Activated T-cell treated with anti-CD3 and anti-CD28 coated beads, Interleukin-2, amount 50 U/mL, for 48 hours (primary cell): Measurements from ENCODE around the gene VGLL4.

ENCODE experiments used
- DNase-seq, 2 experiments: peaks; one replicate each; pipeline ENCODE4 v3.0.0-alpha.2; 2020

The VGLL4 gene

DNA sequence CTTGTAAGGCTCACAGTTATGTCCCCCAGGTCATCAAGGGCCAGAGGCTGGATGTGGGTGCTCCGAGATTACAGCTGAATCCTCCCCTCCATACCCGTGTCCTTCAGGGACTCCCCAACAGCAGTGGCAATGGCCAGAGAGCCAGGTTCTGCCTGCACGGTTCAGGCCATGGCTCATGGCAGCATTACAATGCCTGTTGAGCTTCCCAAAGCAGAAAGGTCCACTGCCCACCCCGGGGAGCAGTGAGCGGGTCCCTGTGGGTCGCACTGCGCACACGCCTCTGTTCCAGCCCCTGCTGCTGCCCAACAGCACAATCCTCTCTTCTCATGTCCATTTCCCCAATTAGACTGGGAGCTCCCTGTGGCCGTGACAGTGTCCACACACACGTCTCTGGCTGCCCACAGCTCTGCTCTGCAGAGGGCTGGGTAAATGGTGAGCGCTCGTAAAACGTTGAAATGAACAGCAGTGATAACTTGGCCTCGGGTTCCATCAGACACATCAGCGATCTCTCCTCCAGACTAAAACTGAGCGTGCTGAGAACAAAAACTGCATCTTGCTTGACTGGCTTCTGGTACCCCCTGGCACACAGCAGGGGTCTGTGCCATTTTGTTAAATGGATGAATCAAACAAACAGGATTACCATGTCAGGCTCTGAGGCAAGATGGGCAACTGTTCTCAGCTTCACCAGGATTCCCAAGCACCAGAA is 80.4 kb downstream of the VGLL4 start:
- no peak for DNase-seq

DNA sequence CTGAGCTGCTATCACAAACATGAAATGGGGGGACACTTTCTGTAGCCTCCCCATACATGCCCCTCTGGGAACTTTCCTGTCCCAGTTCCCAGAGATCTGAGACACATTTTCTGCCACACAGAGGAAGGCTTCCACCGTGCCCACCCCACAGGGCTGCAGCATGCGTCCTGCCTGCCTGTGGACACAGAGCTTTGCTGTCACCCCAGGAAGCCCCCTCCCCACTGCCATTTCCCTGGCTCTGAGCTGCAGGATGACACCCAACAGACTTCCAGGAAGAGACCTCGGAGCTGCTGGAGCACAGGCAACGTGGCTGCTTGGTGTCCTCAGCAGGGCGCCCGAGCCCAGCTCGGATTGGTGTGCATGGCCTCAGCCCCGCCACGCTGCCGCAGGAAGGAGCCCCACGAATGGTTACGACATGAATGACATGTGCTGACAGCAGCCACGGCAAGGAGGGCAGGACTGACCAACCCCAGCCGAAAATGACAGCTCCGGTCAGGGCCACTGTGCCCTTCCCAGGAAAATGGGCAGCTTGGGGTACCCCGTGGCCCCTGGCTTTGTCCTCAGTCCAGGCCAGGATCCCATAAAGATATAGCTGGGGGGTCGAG is 81.3 kb downstream of the VGLL4 start:
- no peak for DNase-seq

DNA sequence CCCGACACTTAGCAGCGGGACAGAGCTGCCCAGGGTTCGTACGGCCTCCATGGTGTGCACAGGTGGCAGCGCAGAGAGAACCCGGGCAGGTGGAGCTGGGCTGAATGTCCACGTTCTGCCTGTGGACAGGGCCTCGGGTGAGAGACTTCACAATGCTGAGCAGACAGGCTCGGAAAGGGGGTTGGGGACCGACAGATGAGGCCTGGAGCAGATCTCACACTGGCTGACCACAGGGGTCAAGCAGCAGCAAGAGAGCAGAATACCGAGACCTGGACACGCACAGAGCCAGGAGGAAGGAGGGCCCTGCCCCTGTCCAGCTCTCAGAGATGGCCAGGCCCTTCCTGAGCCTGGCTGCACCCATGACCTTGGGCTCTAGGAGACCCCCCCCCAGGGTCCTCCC is 83.0 kb downstream of the VGLL4 start:
- no peak for DNase-seq

DNA sequence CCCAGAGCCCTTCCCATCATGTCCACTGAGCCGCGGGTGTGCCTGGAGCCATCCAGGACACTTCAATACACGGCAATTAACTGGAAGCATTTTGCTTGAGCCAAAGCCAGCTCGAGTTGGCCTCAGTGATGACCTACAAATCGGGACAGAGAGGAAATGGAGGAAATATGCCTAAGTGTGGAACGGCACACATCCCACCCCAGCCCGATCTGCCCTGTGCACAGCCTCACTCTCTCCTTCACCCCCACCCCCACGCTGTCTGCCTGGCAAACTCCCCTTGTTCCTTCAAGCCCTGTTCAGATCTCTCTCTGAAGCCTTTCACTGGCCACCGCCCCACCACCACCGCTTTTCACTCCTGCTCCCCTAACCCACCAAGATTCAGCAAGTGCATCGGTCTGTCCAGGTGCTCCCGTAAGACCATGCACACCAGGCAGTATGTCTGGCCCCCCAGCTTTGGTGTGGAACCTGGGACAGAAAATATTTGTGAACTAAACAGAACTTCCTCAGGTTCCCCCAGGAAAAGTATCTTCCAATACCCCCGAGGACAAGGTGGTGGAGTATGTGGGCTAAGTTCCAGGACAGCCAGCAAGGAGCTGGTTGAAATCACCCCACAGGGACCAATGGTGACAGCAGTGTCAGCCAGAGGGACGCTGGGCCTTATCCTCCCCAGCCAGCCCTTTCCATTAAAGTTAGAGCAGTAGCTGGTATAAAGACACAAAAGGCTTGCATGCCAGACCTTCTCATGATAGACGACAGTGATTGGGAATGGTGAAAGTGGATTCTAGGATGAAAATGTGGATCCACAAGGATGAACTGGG is 83.7 kb downstream of the VGLL4 start:
- no peak for DNase-seq

DNA sequence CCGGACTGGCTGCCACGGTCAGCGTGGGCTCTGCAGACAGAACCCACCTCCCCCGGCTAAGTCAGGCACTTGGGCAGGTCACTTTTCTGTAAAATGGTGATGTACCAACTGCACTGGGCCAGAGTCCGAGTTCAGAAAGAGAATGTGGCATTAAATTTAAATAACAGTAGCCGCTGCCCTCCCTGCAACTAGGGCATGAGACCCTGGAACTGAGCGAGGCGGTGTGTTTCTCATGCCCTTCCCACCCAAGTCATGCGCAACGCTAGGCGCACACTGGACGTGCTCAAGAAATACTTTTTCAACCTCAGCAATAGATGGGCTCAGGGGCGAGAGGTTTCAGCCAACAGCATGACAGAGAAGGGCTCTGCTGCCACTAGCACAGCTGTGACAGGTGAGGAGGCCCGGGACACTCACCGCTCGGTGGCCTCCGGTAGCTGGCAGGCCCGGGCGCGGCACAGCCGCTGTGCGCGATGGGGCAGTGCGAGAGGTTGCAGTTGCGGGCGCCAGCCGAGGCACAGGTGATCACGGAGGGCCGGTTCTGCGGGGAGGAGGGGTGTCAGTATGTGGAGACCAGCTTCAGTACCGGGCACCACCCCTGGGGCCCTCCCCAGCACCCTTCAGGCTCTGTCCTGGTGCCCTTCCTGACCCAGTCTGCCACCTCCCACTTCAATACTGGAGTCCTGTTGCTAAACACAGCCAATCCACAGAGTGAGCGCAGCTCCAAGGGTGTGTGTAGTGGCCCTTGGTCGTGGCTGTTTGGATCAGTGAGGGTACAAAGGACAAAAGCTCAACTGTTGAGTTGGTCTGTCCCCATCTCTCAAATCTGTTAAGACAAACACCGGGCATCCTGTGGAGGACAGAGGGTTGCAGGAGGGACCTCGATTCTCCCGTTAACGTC is 84.5 kb downstream of the VGLL4 start:
- no peak for DNase-seq

DNA sequence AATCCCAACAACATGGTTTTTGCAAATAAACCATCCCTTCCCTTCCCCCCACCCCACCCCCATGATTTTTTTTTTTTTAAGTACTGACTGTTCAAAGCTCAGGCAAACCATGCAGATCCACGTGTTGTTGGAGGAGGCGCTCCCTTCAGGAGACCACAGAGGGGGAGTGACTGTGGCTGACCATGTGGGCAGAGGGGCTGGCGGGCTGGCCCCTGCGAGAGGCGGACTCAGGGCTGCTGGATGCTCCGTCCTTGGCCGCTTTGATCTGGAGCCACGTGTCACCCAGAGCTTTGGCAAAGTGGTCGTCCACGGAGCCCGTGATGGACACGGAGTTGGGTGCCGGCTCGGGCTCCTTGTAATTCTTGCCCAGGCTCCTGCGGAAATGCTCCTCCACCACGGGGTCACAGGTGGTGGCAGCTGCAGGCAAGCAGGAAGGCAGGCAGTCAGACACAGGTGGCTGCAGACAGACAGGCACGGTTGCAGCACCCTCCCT is 85.3 kb downstream of the VGLL4 start:
- DNase-seq, result no peak

DNA sequence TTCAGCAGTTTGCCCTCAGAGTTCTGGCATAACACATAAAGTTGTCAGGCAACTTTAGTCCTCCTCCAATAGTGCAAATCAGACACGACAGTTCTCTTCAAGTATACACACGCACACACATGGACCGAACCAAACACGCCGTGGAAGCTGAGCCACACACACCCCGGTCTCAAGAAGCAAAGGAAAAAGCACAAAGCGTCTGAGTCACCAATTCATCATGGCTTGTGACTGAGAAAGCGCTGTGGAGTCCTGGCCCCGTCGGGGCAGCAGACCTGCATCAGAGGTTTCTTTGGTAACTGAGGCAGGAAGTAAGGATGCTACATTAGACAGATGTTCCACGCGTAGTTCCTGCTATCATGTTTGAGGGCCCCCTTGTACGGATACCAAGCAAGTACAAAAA is 85.7 kb downstream of the VGLL4 start:
- DNase-seq, result peak; percentile 31 to 49

DNA sequence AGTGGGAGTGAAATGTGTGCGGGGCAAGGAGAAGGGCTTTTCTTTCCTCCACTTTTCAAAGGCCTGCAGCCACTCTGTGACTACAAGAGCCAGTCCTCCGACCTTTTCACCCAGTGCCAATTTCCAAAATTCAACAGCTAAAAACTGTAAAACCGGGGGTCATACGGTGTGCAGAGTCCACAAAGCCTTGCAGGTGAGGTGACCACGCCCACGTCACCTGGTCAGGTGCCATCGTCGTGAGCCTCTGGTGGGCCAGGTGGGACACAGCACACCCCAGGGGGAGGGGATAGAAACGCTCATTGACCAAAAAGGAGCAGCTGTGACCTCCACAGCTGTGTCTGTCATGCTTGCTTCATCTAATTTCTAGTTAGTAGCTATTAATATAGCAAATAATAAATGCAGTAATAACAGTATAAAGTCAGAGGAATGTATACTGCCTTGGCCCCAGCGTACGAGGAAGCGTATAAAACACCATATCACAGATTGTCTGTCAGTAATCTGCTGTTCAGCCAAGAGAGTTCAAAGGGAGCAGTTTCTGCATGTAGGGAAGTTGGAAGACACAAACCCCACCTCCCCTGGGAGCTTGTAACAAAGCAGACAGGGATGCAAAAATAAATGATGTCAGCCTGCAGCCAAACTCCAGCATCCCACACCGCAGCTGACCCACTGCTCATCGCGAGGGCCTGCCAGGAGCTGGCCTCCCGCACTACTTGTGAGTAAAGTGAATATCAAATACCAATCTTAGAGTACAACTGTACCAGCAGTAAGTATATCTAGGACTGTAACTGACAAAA is 86.7 kb downstream of the VGLL4 start:
- DNase-seq, result no peak

DNA sequence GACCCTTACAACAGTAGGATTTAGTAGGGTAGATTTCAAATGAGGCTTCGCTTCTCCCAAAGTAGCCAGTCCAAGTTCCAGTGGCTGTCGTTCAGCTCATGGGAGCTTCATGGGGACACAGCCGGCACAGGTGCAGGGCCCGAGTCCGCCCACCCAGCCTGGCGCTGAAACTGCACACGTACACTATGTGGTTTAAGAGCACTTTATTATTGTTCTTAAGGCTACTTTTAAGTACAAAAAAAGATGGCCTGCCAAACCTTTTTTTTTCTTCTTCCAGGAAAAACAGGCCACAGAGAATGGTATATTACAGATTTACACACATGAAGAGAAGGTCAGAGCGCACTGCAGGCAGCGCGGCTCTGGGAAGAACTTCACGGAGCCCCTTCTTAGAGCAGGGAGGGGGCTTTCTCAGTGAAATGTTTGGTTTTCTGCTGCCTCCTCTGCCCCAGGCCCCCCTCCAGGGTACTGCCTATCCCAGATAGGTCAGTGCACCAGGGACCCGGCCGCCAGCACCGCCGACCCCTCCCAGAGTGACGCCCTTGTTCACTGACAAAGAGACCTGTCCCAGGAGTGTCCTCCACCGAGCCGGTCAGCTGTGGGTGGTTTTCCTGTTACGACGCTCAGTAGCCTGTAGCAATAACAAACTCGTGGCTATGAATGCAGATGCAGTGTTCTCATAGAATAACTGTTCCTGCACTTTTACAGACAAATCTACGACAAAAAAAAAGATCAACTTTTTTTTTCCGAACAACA is 87.7 kb downstream of the VGLL4 start:
- no peak for DNase-seq

DNA sequence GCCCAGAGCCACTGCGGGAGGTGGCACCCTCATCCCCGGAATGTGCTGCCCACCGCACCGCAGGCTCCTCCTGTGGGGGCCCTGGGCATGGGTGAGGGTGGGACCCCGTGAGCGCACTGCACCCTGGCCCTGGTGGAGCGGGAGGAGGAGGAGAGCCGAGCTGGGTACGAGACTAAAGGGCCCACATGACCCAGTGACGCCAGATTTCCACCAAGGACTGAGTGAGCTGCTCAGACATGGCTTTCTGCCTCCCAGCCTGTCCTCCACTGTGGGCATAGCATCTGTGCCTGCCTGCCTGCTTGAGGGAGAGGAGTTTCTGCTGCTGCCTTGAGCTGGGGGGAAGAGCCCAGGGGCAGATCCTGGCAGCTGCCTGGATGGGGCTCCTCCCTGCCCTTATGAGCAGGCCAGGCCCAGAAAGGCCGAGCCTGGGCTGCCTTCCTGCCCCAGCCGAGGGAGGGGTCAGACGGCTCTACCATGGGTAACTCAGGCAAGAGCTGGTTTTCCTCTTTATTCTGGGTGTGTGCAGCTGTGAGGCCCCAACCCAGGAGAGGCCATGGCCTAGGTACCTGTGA is 88.4 kb downstream of the VGLL4 start:
- DNase-seq, result no peak

DNA sequence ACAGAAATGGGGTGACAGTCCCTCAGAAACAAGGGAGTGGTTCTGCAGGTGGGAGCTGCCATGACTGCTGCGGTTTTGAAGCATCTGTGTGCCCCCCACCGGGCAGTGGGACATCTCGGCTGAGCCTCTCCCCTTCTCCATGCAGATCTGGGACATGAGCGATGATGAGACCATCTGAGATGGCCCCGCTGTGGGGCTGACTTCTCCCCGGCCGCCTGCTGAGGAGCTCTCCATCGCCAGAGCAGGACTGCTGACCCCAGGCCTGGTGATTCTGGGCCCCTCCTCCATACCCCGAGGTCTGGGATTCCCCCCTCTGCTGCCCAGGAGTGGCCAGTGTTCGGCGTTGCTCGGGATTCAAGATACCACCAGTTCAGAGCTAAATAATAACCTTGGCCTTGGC is 89.0 kb downstream of the VGLL4 start:
- DNase-seq, result no peak

DNA sequence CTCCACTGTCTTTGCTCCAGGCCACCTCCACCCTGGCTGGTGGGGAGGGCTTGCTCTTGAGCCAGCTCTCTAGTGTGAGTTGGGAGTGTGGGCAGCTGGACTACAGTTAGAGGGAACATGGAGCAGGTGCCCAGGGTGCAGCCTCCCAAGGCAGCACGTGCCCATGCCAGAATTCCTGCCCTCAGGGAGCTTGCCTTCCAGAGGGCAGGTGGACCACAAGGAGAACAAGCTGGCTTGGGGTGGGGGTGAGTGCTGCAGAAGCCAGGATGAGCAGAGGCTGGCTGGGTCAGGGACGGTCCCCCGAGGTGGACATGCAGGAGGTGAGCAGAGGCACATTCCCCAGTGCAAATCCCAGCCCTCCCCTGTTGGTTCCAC is 89.5 kb downstream of the VGLL4 start:
- no peak for DNase-seq

DNA sequence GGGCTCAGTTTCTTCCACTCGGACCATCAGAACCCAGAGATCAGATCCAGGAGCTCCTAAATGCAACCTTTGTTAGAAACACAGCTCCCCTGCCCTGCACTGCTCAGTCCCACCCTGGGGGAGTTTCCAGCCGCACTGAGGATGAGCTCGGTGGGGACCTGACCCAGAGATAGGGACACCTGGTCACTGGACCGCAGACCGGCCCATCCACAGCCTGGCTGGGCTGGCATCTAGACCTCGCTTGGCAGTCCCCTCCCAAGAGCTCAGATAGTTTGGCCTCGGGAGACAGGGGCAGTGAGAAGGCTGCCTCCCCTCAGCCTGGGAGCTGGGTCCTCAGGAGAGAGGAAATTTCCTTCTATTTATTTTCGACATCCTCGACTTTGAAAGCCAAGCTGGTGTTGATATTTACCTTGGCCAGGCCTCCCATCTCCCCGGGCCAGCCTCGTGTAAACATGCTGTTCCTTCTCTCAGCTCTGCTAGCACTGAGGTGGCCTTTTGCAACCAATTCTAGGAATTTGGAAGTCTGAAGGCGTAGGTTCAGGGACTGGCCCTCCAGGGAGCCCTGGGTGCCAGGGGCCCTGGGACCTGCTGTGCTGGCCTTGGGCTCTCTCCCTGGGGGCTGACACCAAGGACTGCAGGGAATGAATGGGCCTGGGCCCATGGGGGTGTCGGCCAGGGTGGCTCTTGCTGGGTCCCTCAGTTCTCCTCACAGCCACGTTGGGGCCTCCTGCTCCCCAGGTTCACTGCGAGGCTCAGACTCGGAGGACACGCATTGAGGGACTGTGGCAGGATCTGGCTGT is 90.1 kb downstream of the VGLL4 start:
- DNase-seq, result no peak

DNA sequence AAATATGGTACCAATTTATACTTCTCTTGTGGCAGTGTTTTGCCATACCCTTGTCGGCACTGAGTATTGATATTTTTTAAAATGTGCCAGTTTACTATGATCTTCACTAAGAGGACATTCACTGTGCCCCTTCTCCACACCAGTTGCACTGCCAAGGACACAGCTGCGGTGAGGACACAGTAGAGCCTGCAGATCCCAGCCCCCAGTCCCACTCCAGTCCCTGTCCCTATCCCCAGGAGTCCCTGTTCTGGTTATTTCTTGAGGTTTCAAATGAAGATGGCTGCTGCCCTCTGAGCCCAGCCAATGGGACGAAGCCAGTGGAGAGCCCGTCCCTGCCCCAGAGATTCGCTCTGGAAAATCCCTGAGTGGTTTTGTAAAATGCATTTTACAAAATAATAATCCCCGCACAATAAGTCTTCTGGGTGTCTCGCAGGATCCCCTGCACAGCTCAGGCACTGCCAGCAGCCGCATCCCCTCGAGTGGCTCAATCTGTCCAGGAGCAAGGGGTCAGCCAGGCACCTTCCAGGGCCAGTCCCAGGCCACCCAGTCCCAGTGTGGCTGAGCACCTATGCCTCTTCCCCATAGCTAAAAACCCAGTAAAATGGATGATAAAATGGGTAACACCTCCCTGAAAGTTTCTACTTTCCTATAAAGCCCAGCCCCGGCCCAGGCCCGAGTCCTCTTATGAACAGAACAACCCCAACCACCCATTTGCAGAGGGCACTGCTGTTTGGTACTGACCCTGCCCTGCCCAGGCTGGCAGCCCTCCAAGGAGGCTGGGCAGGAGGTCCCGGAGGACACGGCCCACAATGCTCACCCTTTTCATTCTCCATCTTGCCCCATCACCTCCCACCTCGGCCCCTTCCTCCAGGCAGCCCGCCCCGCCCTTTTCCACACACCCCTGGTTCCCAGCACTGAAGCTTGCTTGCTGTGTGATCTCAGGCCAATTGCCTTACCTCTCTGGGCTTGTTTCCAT is 91.1 kb downstream of the VGLL4 start:
- DNase-seq, result no peak

DNA sequence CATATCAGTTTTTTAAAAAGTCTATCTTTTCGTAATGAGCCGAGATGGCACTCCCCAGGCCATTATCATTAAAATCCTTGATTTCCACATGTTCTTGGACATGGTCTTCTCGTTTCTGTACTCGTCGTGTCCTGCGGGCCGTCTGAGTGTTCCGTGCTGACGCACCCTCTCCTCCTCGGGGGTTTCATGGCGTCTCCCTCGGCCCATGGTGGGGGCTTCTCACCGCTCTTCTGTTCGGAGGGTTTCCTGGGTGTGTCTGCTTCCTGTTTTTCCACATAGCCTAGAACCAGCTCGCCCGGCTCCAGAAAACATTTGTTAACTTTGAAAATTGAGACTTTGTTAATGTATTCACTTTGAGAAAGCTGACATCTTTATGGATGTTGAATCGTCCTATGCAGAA is 92.7 kb downstream of the VGLL4 start:
- DNase-seq, result no peak

DNA sequence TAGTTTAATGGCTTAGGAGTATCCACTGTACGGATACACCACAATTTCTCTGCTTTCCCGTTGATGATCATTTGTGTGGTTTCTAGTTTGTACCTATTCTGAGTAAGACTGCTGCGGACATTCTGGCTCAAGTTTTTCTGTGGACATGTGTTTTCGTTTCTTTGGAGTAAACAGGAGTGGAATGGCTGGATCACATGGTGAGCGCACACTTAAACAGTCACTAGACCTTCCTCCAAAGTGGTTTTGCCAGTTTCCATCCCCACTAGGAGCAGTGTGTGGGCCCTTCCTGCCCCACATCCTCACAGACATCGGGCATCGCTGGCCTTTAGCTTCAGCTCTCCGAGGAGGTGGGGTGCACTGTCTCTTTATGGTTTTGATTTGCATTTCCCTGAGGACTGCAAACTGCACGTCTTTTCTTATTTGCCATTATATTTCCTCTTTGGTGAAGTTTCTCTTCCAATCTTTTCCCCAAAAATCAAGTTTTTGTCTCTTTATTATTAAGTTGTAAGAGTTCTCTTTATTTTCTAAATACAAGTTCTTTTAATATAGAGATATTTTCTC is 94.1 kb downstream of the VGLL4 start:
- no peak for DNase-seq

DNA sequence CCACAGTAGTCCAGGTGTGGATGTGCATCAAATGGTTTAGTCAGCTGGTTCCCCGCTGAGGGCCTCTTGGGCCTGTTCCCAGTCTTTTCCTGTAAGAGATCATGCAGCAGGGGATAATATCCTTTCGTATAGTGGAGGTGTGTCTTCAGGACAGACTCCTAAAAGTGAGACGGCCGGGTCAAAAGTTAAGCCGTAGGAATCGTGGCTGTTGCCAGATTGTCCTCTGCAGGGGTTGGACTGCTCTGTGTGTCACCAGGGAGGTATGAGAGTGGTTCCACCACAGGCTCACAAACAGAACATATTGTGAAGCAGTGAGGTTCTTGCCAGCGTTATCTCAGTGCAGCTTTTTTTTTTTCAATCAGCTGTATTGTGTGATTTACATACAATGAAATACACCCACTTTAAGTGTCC is 95.0 kb downstream of the VGLL4 start:
- DNase-seq, result no peak

DNA sequence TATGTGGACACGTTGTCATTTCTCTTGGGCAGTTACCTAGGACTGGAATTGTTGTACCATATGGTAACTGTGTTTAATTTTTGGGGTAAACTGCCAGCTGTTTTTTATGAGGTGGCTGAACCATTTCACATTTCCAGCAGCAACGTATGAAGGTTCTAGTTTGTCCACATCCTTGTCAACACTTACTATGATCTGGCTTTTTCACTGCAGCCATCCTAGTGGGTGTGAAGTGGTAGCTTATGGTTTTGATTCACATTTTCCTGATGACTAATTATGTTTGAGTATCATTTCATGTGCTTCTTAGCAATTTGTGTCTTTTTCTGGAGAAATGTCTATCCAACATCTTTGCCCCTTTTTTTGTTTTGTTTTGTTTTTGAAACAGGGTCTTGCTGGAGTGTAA is 96.2 kb downstream of the VGLL4 start:
- DNase-seq, result no peak
